Testis (tissue), 3 donors: ENCODE results near the gene SGSM1. TPM values are rescaled to one million over a fixed set of nuclear protein-coding genes. Genes with fewer than 3 reads are reported as not detected.

Source experiments
- DNase-seq: peaks from one replicate; pipeline ENCODE4 v3.0.0-alpha.2; 2019
- H3K27ac ChIP-seq, 2 donors: fragments of 200-600 bp; sonication (generic); one replicate each; pipeline ENCODE4 v1.5.1; 2019
- H3K27me3 ChIP-seq: fragments of 200-600 bp; sonication (generic); one replicate; pipeline ENCODE4 v1.5.1; 2019
- H3K36me3 ChIP-seq: fragments of 200-600 bp; sonication (generic); one replicate; pipeline ENCODE4 v1.5.1; 2017; ENCODE audit warnings: low read depth; ENCODE audit errors: missing control alignments
- H3K4me1 ChIP-seq: fragments of 200-600 bp; sonication (generic); one replicate; pipeline ENCODE4 v1.5.1; 2019
- H3K4me3 ChIP-seq, 2 donors: fragments of 200-600 bp; sonication (generic); one replicate each; pipeline ENCODE4 v1.5.1; 2017 to 2019
- H3K9me3 ChIP-seq: fragments of 200-600 bp; sonication (generic); one replicate; pipeline ENCODE4 v1.5.1; 2017
- CTCF ChIP-seq, 3 experiments: fragments of 450-650 bp in 2 of 3; fragments of 200-600 bp in 1 of 3; sonication (generic) in 1 of 3; IDR thresholded peaks; one replicate each; pipeline ENCODE4 v1.5.1; 2016 to 2019; ENCODE audit warnings: antibody characterized with exemption in 3 of 3, mild to moderate bottlenecking in 2 of 3, moderate library complexity in 1 of 3
- POLR2A ChIP-seq: fragments of 450-650 bp; IDR thresholded peaks from one replicate; pipeline ENCODE4 v1.6.1; 2017; ENCODE audit warnings: antibody characterized with exemption, mild to moderate bottlenecking, moderate library complexity
- whole genome bisulfite sequencing, 2 donors: methylation state at CpG; one replicate each; pipeline ENCODE4 v1.1.5; 2018; 5-methylcytosine and 5-hydroxymethylcytosine counted together
- intact Hi-C: fragments of 100-400 bp; cut with DNase I; formaldehyde crosslinking; loops from one replicate; pipeline ENCODE4 v1.15.1; 2023; ENCODE audit warnings: low total_unique reads
- polyA plus RNA-seq: library from polyadenylated mRNA; stranded (reverse); fragments of 350-450 nt; fragmentation: Illumina TruSeq; extraction: RNeasy Lipid Tissue Mini Kit (QIAGEN cat#74804); gene quantifications from one replicate; pipeline ENCODE4 v1.2.3, GENCODE V29; 2014; ENCODE audit warnings: low read depth, low replicate concordance; ENCODE audit not compliant: insufficient read depth
- total RNA-seq, 2 donors: library from RNA; depleted of rRNA; stranded (reverse); fragments of >200 nt; gene quantifications; one replicate each; pipeline ENCODE4 v1.2.3, GENCODE V29; 2016

The SGSM1 gene
- total and polyA plus RNA-seq, 3 donors from 2014 or later, result 5.1 to 8.4 (median 7.9) TPM

DNA sequence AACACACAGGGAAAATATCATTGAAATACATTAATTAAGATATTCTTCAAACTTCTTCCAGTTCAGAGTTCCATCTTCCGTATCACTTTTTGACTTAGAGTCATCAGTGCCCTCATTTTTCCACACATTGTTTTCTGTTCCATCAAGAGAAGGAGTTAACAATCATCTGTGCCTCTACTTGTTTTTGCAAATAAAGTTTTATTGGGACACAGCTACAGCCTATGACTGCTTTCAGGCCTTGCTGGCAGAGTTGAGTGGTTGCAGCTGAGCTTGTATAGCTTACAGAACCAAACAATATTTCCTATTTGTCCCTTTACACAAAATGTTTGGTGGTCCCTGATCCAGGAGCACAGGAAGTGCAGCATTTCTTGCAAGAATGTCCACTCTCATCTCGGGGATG lies 51.6 kb downstream of the SGSM1 start:
- no peaks in the 10 kb centered on the region for H3K4me1 ChIP-seq
- H3K4me3 ChIP-seq, result no peak overlapping the region
- WGBS, 2 donors, result 83 to 86% methylated on average over 2 of the region's 2 CpGs
- intact Hi-C loops, result no loop called here
- no peak for DNase-seq
- no peak overlapping the region for H3K27ac ChIP-seq
- H3K27me3 ChIP-seq, result no peaks in the 10 kb centered on the region
- no peaks in the 10 kb centered on the region for H3K9me3 ChIP-seq
- no peaks in the 10 kb centered on the region for H3K36me3 ChIP-seq
- TF ChIP-seq CTCF (IDR thresholded peaks at IDR 0.05) (no peak), POLR2A (no peak)

GRCh38 chr22:24859587-24859986 lies 53.6 kb downstream of the SGSM1 start:
- no peaks in the 10 kb centered on the region for H3K9me3 ChIP-seq
- H3K36me3 ChIP-seq, result no peaks in the 10 kb centered on the region
- H3K27me3 ChIP-seq, result no peaks in the 10 kb centered on the region
- H3K4me1 ChIP-seq, result no peaks in the 10 kb centered on the region
- WGBS, 2 donors, result 78 to 82% methylated on average over 7 to 9 of the region's 9 CpGs
- intact Hi-C loops, result no loop called here
- no peak overlapping the region for H3K27ac ChIP-seq
- no peak overlapping the region for H3K4me3 ChIP-seq
- no peak for TF ChIP-seq POLR2A
- TF ChIP-seq CTCF (IDR thresholded peaks at IDR 0.05), result no peak
- DNase-seq, result no peak

DNA sequence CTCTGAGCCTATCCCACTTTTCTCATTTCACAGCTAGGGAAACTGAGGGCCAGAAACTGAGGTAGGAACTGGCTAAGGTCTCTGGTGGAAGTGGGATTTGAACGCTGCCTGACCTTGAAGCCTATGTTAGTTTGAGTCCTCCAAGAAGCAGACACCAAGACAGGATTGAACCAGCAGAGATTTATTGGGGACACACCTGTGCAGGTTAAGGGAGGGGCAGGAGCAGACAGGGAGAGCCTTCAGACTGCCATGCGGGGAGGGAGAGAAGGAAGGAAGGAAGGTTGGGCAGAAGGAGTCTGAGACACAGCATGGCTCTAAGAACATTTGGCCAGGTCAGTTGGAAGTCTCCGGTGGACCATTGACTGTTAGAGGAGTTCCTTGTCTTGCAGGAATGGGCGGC lies 59.5 kb downstream of the SGSM1 start:
- no peaks in the 10 kb centered on the region for H3K27me3 ChIP-seq
- no peak for DNase-seq
- H3K4me3 ChIP-seq, result no peak overlapping the region
- intact Hi-C loops, result no loop called here
- no peaks in the 10 kb centered on the region for H3K4me1 ChIP-seq
- H3K9me3 ChIP-seq, result no peaks in the 10 kb centered on the region
- TF ChIP-seq POLR2A (no peak), CTCF (IDR thresholded peaks at IDR 0.05) (no peak)
- H3K27ac ChIP-seq, result no peak overlapping the region
- no peaks in the 10 kb centered on the region for H3K36me3 ChIP-seq
- WGBS, 2 donors, result 89 to 90% methylated on average over 4 of the region's 4 CpGs

DNA sequence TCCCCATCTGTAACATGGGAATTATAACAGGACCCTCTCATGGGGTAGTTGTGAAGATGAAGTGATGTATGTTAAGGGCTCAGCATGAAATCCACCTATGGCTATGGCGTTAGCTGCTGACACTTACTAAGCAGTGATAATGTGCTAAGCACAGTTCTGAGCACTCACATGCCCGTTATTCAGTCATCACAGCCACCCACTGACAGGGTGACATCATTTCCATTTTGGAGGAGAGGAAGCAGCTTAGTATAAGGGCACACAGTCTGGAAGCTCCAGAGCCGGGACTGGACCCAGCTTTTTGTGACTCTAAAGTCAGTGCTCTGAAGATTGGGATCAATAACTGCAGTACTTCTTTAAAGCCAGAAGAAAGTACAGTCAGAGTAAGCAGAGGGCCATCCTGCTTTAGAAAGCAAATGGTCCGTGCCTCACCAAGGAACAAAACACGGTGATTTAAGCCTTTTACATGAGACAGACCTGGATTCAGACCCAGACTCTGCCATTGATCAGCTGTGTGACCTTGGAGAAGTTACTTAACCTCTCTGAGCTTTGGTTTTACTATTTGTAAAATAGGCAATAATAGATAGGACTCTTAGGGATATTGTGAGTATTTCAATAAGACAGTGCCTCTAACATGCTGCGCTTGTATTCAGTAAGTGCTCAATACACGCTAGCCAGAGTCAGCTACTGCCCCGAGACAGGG lies 61.5 kb downstream of the SGSM1 start:
- no peaks in the 10 kb centered on the region for H3K27me3 ChIP-seq
- 87% methylated on average over 8 of the region's 8 CpGs for WGBS, 2 donors
- no peaks in the 10 kb centered on the region for H3K9me3 ChIP-seq
- no peak overlapping the region for H3K27ac ChIP-seq
- intact Hi-C loops, result no loop called here
- TF ChIP-seq CTCF (IDR thresholded peaks at IDR 0.05) (no peak), POLR2A (no peak)
- no peaks in the 10 kb centered on the region for H3K36me3 ChIP-seq
- no peak overlapping the region for H3K4me3 ChIP-seq
- H3K4me1 ChIP-seq, result no peaks in the 10 kb centered on the region
- DNase-seq, result no peak

GRCh38 chr22:24868979-24869378 lies 63.0 kb downstream of the SGSM1 start:
- H3K4me1 ChIP-seq, result no peaks in the 10 kb centered on the region
- intact Hi-C loops, result no loop called here
- H3K36me3 ChIP-seq, result no peaks in the 10 kb centered on the region
- H3K27ac ChIP-seq, result no peak overlapping the region
- H3K9me3 ChIP-seq, result no peaks in the 10 kb centered on the region
- H3K4me3 ChIP-seq, result no peak overlapping the region
- no peak for TF ChIP-seq CTCF (IDR thresholded peaks at IDR 0.05)
- TF ChIP-seq POLR2A, result no peak
- 97 to 99% methylated on average over 7 of the region's 7 CpGs for WGBS, 2 donors
- H3K27me3 ChIP-seq, result no peaks in the 10 kb centered on the region
- no peak for DNase-seq
